Stomach (tissue), 9 donors: ENCODE measurements around the gene SLC33A1. TPM values are rescaled to one million over a fixed set of nuclear protein-coding genes. Genes with fewer than 3 reads are reported as not detected.

ENCODE experiments used
- DNase-seq, 2 donors: peaks; one replicate each; pipeline versions ENCODE4 v3.0.0 to v3.0.0-alpha.2; 2013 to 2019
- H3K27ac ChIP-seq, 5 donors: fragments of 200-600 bp in 4 of 5; sonication (generic) in 4 of 5; one replicate each; pipeline ENCODE4 v1.5.1; 2013 to 2019; ENCODE audit warnings: mild to moderate bottlenecking in 1 of 5, moderate library complexity in 1 of 5
- H3K27me3 ChIP-seq, 3 donors: fragments of 200-600 bp; sonication (generic); one replicate each; pipeline ENCODE4 v1.5.1; 2017 to 2019; ENCODE audit warnings: mixed run types in 1 of 3
- H3K36me3 ChIP-seq, 4 donors: fragments of 200-600 bp; sonication (generic); 1 replicate in 3 of 4; 2 replicates in 1 of 4; pipeline ENCODE4 v1.5.1; 2016 to 2019
- H3K4me1 ChIP-seq, 4 donors: fragments of 200-600 bp; sonication (generic); one replicate each; pipeline ENCODE4 v1.5.1; 2016 to 2019
- H3K4me3 ChIP-seq, 4 donors: fragments of 200-600 bp; sonication (generic) in 3 of 4; one replicate each; pipeline ENCODE4 v1.5.1; 2016 to 2019; ENCODE audit warnings: mild to moderate bottlenecking in 1 of 4
- H3K9me3 ChIP-seq, 4 donors: fragments of 200-600 bp; sonication (generic); one replicate each; pipeline ENCODE4 v1.5.1; 2016 to 2019
- CTCF ChIP-seq, 7 experiments: fragments of 450-650 bp in 4 of 7; fragments of 200-600 bp in 3 of 7; sonication (generic) in 3 of 7; IDR thresholded peaks; one replicate each; pipeline ENCODE4 v1.5.1; 2016 to 2019; ENCODE audit warnings: antibody characterized with exemption in 7 of 7, control low read depth in 2 of 7, mild to moderate bottlenecking in 1 of 7
- EP300 ChIP-seq: sonication (generic); formaldehyde crosslinking; IDR thresholded peaks from one replicate; pipeline ENCODE4 v1.6.1; 2017; ENCODE audit warnings: antibody characterized with exemption
- POLR2A ChIP-seq, 4 donors: fragments of 450-650 bp; IDR thresholded peaks; one replicate each; pipeline ENCODE4 v1.6.1; 2016; ENCODE audit warnings: antibody characterized with exemption in 4 of 4, control low read depth in 2 of 4, mild to moderate bottlenecking in 1 of 4, moderate library complexity in 1 of 4
- POLR2AphosphoS5 ChIP-seq, 3 donors: sonication (generic); formaldehyde crosslinking; IDR thresholded peaks; one replicate each; pipeline ENCODE4 v1.6.1; 2016; ENCODE audit warnings: antibody characterized with exemption in 3 of 3
- WGBS, 5 donors: extraction: QIAGEN DNeasy Blood & Tissue Kit in 3 of 5; methylation state at CpG; one replicate each; pipeline versions ENCODE4 v1.1.5 to v1.1.7; 2013 to 2018; 5-methylcytosine and 5-hydroxymethylcytosine counted together
- intact Hi-C: fragments of 100-400 bp; cut with DNase I; formaldehyde crosslinking; loops from one replicate; pipeline ENCODE4 v1.15.1; 2023; ENCODE audit warnings: low total_unique reads
- polyA plus RNA-seq, 3 donors: library from polyadenylated mRNA; stranded (reverse); fragments of 200-250 nt; gene quantifications; one replicate each; pipeline ENCODE4 v1.2.3, GENCODE V29; 2013
- total RNA-seq, 5 donors: library from RNA; depleted of rRNA; stranded (reverse); fragments of >200 nt; gene quantifications; one replicate each; pipeline versions ENCODE4 v1.1.0 to v1.2.3, GENCODE V29; 2014 to 2016
- donor health status: healthy with polysubstance abuse.
- donor health status: Bipolar disorder and iron deficiency.
- donor health status: healthy.

Gene SLC33A1
- total and polyA plus RNA-seq, 8 donors: 3.1 to 51.0 (median 10.8) TPM

DNA sequence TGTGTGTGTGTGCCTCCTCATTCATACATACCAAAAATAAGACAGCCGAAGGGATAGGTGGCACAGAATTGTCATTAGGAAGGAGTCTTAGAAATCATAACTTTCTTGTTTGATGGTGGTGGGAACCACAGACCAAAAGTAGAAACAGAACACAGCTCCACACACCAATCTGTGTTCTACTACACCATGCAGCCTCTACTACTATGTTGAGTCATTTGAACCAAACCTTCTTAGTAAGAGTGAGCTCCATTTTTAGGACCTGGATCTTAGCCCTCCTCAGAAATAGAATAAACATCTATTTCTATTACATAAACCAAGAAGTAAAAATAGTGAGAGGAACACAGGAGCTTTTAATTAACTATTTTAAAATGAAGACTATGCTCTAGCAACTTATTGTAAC, 81.4 kb downstream of the SLC33A1 start:
- H3K9me3 ChIP-seq: peaks cover 0 to 8% (median 0%) of the 10 kb centered on the region in 4 donors
- 100% methylated on average over 1 of the region's 1 CpG for WGBS, 5 donors
- no peak overlapping the region for H3K27ac ChIP-seq
- DNase-seq: no peak
- H3K27me3 ChIP-seq: no peaks in the 10 kb centered on the region
- intact Hi-C loops: no loop called here
- no peak overlapping the region for H3K4me3 ChIP-seq
- TF ChIP-seq POLR2AphosphoS5 (IDR thresholded peaks at IDR 0.05) (no peak), CTCF (IDR thresholded peaks at IDR 0.05) (no peak), EP300 (no peak), POLR2A (IDR thresholded peaks at IDR 0.05) (no peak)
- no peaks in the 10 kb centered on the region for H3K4me1 ChIP-seq
- peaks cover 9 to 34% (median 15%) of the 10 kb centered on the region in 4 donors for H3K36me3 ChIP-seq

DNA sequence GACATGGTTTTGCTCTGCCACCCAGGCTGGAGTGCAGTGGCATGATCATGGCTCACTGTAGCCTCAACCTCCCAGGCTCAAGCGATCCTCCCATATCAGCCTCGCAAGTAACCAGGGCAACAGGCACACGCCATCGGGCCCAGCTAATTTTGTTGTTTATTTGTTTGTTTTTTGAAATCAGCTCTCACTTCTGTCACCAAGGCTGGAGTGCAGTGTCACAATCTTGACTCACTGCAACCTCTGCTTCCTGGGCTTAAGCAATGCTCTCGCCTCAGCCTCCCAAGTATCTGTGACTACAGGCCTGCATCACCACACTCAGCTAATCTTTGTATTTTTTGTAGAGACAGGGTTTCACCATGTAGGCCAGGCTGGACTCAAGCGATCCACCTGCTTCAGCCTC, 83.1 kb downstream of the SLC33A1 start:
- H3K36me3 ChIP-seq: peaks cover 9 to 48% (median 26%) of the 10 kb centered on the region in 4 donors
- H3K4me1 ChIP-seq: no peaks in the 10 kb centered on the region
- no peak for DNase-seq
- H3K27ac ChIP-seq: no peak overlapping the region
- H3K27me3 ChIP-seq: no peaks in the 10 kb centered on the region
- 91 to 99% (median 99%) methylated on average over 6 of the region's 6 CpGs for WGBS, 5 donors
- intact Hi-C loops: no loop called here
- peaks cover 0 to 8% (median 0%) of the 10 kb centered on the region in 4 donors for H3K9me3 ChIP-seq
- H3K4me3 ChIP-seq: no peak overlapping the region
- TF ChIP-seq EP300 (no peak), POLR2AphosphoS5 (IDR thresholded peaks at IDR 0.05) (no peak), POLR2A (IDR thresholded peaks at IDR 0.05) (no peak), CTCF (IDR thresholded peaks at IDR 0.05) (no peak)

Other genes starting within 250 kb of the SLC33A1 start
- 10 to 100 TPM in 2 of 5 donors, 1 to 10 TPM in 3; 2.3 to 18.8 (median 9.3) TPM for gene PLCH1, start 109.4 kb downstream of the SLC33A1 start, total RNA-seq
- gene PLCH1, start 109.4 kb downstream of the SLC33A1 start, polyA plus RNA-seq: 1 to 10 TPM in 1 of 3 donors, under 1 TPM in 2; 0.75 to 3.5 (median 0.85) TPM
- 1 to 10 TPM in 2 of 5 donors, under 1 TPM in 2, not detected in 1; 0.72 to 5.5 (median 1.8) TPM for gene C3orf33, start 48.1 kb downstream of the SLC33A1 start, total RNA-seq
- gene C3orf33, start 48.1 kb downstream of the SLC33A1 start, polyA plus RNA-seq: 1 to 10 TPM; 1.4 to 2.5 (median 1.5) TPM
- gene GMPS, start 16.2 kb upstream of the SLC33A1 start, total RNA-seq: 10 to 100 TPM in 3 of 5 donors, 1 to 10 TPM in 2; 4.6 to 43.7 (median 26.8) TPM
- 10 to 100 TPM; 14.4 to 24.1 (median 21.2) TPM for gene GMPS, start 16.2 kb upstream of the SLC33A1 start, polyA plus RNA-seq